ENCODE data around the gene NELL2.

- TF ChIP-seq REST (IDR thresholded peaks at IDR 0.05; ENCODE audit: insufficient read depth in 1 of 2, low read depth in 2 of 2, low read length in 2 of 2) (no peak), POLR2AphosphoS5 (IDR thresholded peaks at IDR 0.05; ENCODE audit: low read depth, low read length) (no peak), FOXP2 (optimal IDR thresholded peaks at IDR 0.05; ENCODE audit: borderline replicate concordance, extremely low read depth, extremely low read length, insufficient read depth) (no peak), SIN3A (IDR thresholded peaks at IDR 0.05; ENCODE audit: borderline replicate concordance, insufficient read depth, low read length) (no peak)
Observed at GRCh38 chr12:44777044-44777443, 99.1 kb downstream of the NELL2 start.

Data from PFSK-1 (cell line).